ENCODE results near the gene CD63.

Gene CD63

GRCh38 chr12:55684761-55685370 is 43.9 kb downstream of the CD63 start:
- DNase-seq = no peak

- DNase-seq = no peak
These were observed 45.1 kb downstream of the CD63 start for GRCh38 chr12:55683676-55684075.

GRCh38 chr12:55682087-55682796 is 46.6 kb downstream of the CD63 start:
- no peak for DNase-seq

GRCh38 chr12:55681142-55682077 is 47.4 kb downstream of the CD63 start:
- no peak for DNase-seq

- DNase-seq = no peak
These were observed 49.1 kb downstream of the CD63 start for GRCh38 chr12:55679691-55680090.

- no peak for DNase-seq
These were observed 52.1 kb downstream of the CD63 start for GRCh38 chr12:55676707-55677106.

- no peak for DNase-seq
These were observed 53.1 kb downstream of the CD63 start for GRCh38 chr12:55675666-55676065.
